ENCODE data around the gene COL13A1.

Gene COL13A1

GRCh38 chr10:69929575-69929974 lies 127.9 kb downstream of the COL13A1 start:
- H3K27me3 ChIP-seq (ENCODE audit: control insufficient read depth, insufficient read depth, low read length), result no peaks in the 10 kb centered on the region

GRCh38 chr10:69934768-69935167 lies 133.1 kb downstream of the COL13A1 start:
- no peak overlapping the region for H3K27ac ChIP-seq (ENCODE audit: low read depth, low read length)
- no peaks in the 10 kb centered on the region for H3K4me1 ChIP-seq (ENCODE audit: control insufficient read depth, insufficient read depth, low read length)

More at GRCh38 chr10:69929575-69929974, 127.9 kb downstream of the COL13A1 start:
- Histone ChIP-seq H3K4me1 (ENCODE audit: control insufficient read depth, insufficient read depth, low read length) (peaks cover 5% of the 10 kb centered on the region; the same call in 1 of the 2 replicates), H3K36me3 (ENCODE audit: control insufficient read depth, insufficient read depth, low read length) (no peaks in the 10 kb centered on the region), H3K9ac (ENCODE audit: low read depth, low read length) (no peak overlapping the region), H3K27ac (ENCODE audit: low read depth, low read length) (no peak overlapping the region), H3K4me3 (ENCODE audit: low read depth, low read length) (no peak overlapping the region), H3K9me3 (ENCODE audit: control insufficient read depth, insufficient read depth, low read length) (no peaks in the 10 kb centered on the region; the same call in 1 of the 2 replicates)

GRCh38 chr10:69936091-69936490 lies 134.4 kb downstream of the COL13A1 start:
- no peaks in the 10 kb centered on the region for H3K27me3 ChIP-seq (ENCODE audit: control insufficient read depth, insufficient read depth, low read length)
- no peaks in the 10 kb centered on the region for H3K9me3 ChIP-seq (ENCODE audit: control insufficient read depth, insufficient read depth, low read length)
- no peak overlapping the region for H3K9ac ChIP-seq (ENCODE audit: low read depth, low read length)
- H3K4me1 ChIP-seq (ENCODE audit: control insufficient read depth, insufficient read depth, low read length), result no peaks in the 10 kb centered on the region
- no peak overlapping the region for H3K27ac ChIP-seq (ENCODE audit: low read depth, low read length)
- H3K36me3 ChIP-seq (ENCODE audit: control insufficient read depth, insufficient read depth, low read length), result no peaks in the 10 kb centered on the region
- no peak overlapping the region for H3K4me3 ChIP-seq (ENCODE audit: low read depth, low read length)

More at GRCh38 chr10:69934768-69935167, 133.1 kb downstream of the COL13A1 start:
- Histone ChIP-seq H3K36me3 (ENCODE audit: control insufficient read depth, insufficient read depth, low read length) (no peaks in the 10 kb centered on the region), H3K27me3 (ENCODE audit: control insufficient read depth, insufficient read depth, low read length) (no peaks in the 10 kb centered on the region), H3K4me3 (ENCODE audit: low read depth, low read length) (no peak overlapping the region), H3K9ac (ENCODE audit: low read depth, low read length) (no peak overlapping the region), H3K9me3 (ENCODE audit: control insufficient read depth, insufficient read depth, low read length) (no peaks in the 10 kb centered on the region)

GRCh38 chr10:69938541-69938991 lies 136.9 kb downstream of the COL13A1 start:
- no peaks in the 10 kb centered on the region for H3K9me3 ChIP-seq (ENCODE audit: control insufficient read depth, insufficient read depth, low read length)

GRCh38 chr10:69939061-69939460 lies 137.4 kb downstream of the COL13A1 start:
- no peaks in the 10 kb centered on the region for H3K36me3 ChIP-seq (ENCODE audit: control insufficient read depth, insufficient read depth, low read length)
- H3K9ac ChIP-seq (ENCODE audit: low read depth, low read length), result no peak overlapping the region
- no peaks in the 10 kb centered on the region for H3K4me1 ChIP-seq (ENCODE audit: control insufficient read depth, insufficient read depth, low read length)
- H3K4me3 ChIP-seq (ENCODE audit: low read depth, low read length), result no peak overlapping the region
- H3K9me3 ChIP-seq (ENCODE audit: control insufficient read depth, insufficient read depth, low read length), result no peaks in the 10 kb centered on the region
- no peaks in the 10 kb centered on the region for H3K27me3 ChIP-seq (ENCODE audit: control insufficient read depth, insufficient read depth, low read length)
- H3K27ac ChIP-seq (ENCODE audit: low read depth, low read length), result no peak overlapping the region

More at GRCh38 chr10:69938541-69938991, 136.9 kb downstream of the COL13A1 start:
- Histone ChIP-seq H3K27ac (ENCODE audit: low read depth, low read length) (no peak overlapping the region), H3K9ac (ENCODE audit: low read depth, low read length) (no peak overlapping the region), H3K36me3 (ENCODE audit: control insufficient read depth, insufficient read depth, low read length) (no peaks in the 10 kb centered on the region), H3K4me1 (ENCODE audit: control insufficient read depth, insufficient read depth, low read length) (no peaks in the 10 kb centered on the region), H3K4me3 (ENCODE audit: low read depth, low read length) (no peak overlapping the region), H3K27me3 (ENCODE audit: control insufficient read depth, insufficient read depth, low read length) (no peaks in the 10 kb centered on the region)

GRCh38 chr10:69939481-69939880 lies 137.8 kb downstream of the COL13A1 start:
- H3K4me3 ChIP-seq (ENCODE audit: low read depth, low read length), result no peak overlapping the region
- H3K9me3 ChIP-seq (ENCODE audit: control insufficient read depth, insufficient read depth, low read length), result no peaks in the 10 kb centered on the region
- no peaks in the 10 kb centered on the region for H3K27me3 ChIP-seq (ENCODE audit: control insufficient read depth, insufficient read depth, low read length)
- no peak overlapping the region for H3K27ac ChIP-seq (ENCODE audit: low read depth, low read length)
- H3K9ac ChIP-seq (ENCODE audit: low read depth, low read length), result no peak overlapping the region
- H3K36me3 ChIP-seq (ENCODE audit: control insufficient read depth, insufficient read depth, low read length), result no peaks in the 10 kb centered on the region
- no peaks in the 10 kb centered on the region for H3K4me1 ChIP-seq (ENCODE audit: control insufficient read depth, insufficient read depth, low read length)

- H3K36me3 ChIP-seq (ENCODE audit: control insufficient read depth, insufficient read depth, low read length), result no peaks in the 10 kb centered on the region
- H3K27ac ChIP-seq (ENCODE audit: low read depth, low read length), result no peak overlapping the region
- no peaks in the 10 kb centered on the region for H3K27me3 ChIP-seq (ENCODE audit: control insufficient read depth, insufficient read depth, low read length)
- no peak overlapping the region for H3K9ac ChIP-seq (ENCODE audit: low read depth, low read length)
- H3K9me3 ChIP-seq (ENCODE audit: control insufficient read depth, insufficient read depth, low read length), result no peaks in the 10 kb centered on the region
- H3K4me3 ChIP-seq (ENCODE audit: low read depth, low read length), result no peak overlapping the region
- H3K4me1 ChIP-seq (ENCODE audit: control insufficient read depth, insufficient read depth, low read length), result no peaks in the 10 kb centered on the region
Measured at GRCh38 chr10:69941730-69942129, 140.0 kb downstream of the COL13A1 start.

GRCh38 chr10:69943292-69943820 lies 141.7 kb downstream of the COL13A1 start:
- Histone ChIP-seq H3K4me1 (ENCODE audit: control insufficient read depth, insufficient read depth, low read length) (no peaks in the 10 kb centered on the region), H3K4me3 (ENCODE audit: low read depth, low read length) (no peak overlapping the region), H3K9me3 (ENCODE audit: control insufficient read depth, insufficient read depth, low read length) (no peaks in the 10 kb centered on the region), H3K27me3 (ENCODE audit: control insufficient read depth, insufficient read depth, low read length) (no peaks in the 10 kb centered on the region), H3K36me3 (ENCODE audit: control insufficient read depth, insufficient read depth, low read length) (no peaks in the 10 kb centered on the region), H3K9ac (ENCODE audit: low read depth, low read length) (no peak overlapping the region), H3K27ac (ENCODE audit: low read depth, low read length) (no peak overlapping the region)

GRCh38 chr10:69944761-69945160 lies 143.1 kb downstream of the COL13A1 start:
- no peaks in the 10 kb centered on the region for H3K9me3 ChIP-seq (ENCODE audit: control insufficient read depth, insufficient read depth, low read length)
- no peaks in the 10 kb centered on the region for H3K4me1 ChIP-seq (ENCODE audit: control insufficient read depth, insufficient read depth, low read length)
- no peaks in the 10 kb centered on the region for H3K36me3 ChIP-seq (ENCODE audit: control insufficient read depth, insufficient read depth, low read length)
- no peak overlapping the region for H3K4me3 ChIP-seq (ENCODE audit: low read depth, low read length)
- H3K9ac ChIP-seq (ENCODE audit: low read depth, low read length), result no peak overlapping the region
- no peak overlapping the region for H3K27ac ChIP-seq (ENCODE audit: low read depth, low read length)
- H3K27me3 ChIP-seq (ENCODE audit: control insufficient read depth, insufficient read depth, low read length), result no peaks in the 10 kb centered on the region

- Histone ChIP-seq H3K9me3 (ENCODE audit: control insufficient read depth, insufficient read depth, low read length) (no peaks in the 10 kb centered on the region), H3K9ac (ENCODE audit: low read depth, low read length) (no peak overlapping the region), H3K27ac (ENCODE audit: low read depth, low read length) (no peak overlapping the region), H3K4me1 (ENCODE audit: control insufficient read depth, insufficient read depth, low read length) (peaks cover 14% of the 10 kb centered on the region), H3K36me3 (ENCODE audit: control insufficient read depth, insufficient read depth, low read length) (no peaks in the 10 kb centered on the region), H3K4me3 (ENCODE audit: low read depth, low read length) (no peak overlapping the region), H3K27me3 (ENCODE audit: control insufficient read depth, insufficient read depth, low read length) (0 out of 2 replicates have a peak, but pooled peaks cover under 1% of the 10 kb centered on the region)
Measured at GRCh38 chr10:69948261-69948660, 146.6 kb downstream of the COL13A1 start.

GRCh38 chr10:69949770-69950169 lies 148.1 kb downstream of the COL13A1 start:
- Histone ChIP-seq H3K27me3 (ENCODE audit: control insufficient read depth, insufficient read depth, low read length) (peaks cover 11% of the 10 kb centered on the region; the same call in 1 of the 2 replicates), H3K9me3 (ENCODE audit: control insufficient read depth, insufficient read depth, low read length) (no peaks in the 10 kb centered on the region), H3K9ac (ENCODE audit: low read depth, low read length) (no peak overlapping the region), H3K4me3 (ENCODE audit: low read depth, low read length) (no peak overlapping the region), H3K36me3 (ENCODE audit: control insufficient read depth, insufficient read depth, low read length) (no peaks in the 10 kb centered on the region), H3K27ac (ENCODE audit: low read depth, low read length) (no peak overlapping the region), H3K4me1 (ENCODE audit: control insufficient read depth, insufficient read depth, low read length) (peaks cover 15% of the 10 kb centered on the region)
